ENCODE measurements around the gene TGM3.
"Not testable (repeated sequence)": the region's sequence is repeated elsewhere in the genome, so short reads cannot be mapped to it uniquely, and the experiment has no call there.

The TGM3 gene

GRCh38 chr20:2295886-2296515 is at the start of gene TGM3:
TGM3 (plus strand) TSS chr20:2296001; CDS start chr20:2296064, 63 bp downstream.
- DNase-seq (ENCODE audit: low read depth, low spot score), result no peak

GRCh38 chr20:2246069-2246491 is 49.7 kb upstream of the TGM3 start:
- no peak for DNase-seq (ENCODE audit: low read depth, low spot score)

DNA sequence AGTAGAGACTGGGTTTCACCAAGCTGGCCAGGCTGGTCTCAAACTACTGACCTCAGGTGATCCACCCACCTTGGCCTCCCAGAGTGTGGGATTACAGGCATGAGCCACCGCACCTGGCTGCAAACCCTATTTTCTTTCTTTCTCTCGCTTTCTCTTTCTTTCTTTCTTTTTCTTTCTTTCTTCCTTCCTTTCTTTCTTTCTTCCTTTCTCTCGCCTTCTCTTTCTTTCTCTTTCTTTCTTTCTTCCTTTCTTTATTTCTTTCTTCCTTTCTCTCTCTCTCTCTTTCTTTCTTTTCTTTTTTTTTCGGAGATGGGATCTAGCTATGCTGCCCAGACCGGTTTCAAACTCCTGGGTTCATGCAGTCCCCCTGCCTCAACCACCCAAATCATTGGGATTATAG is 47.0 kb upstream of the TGM3 start:
- DNase-seq (ENCODE audit: low read depth, low spot score), result no peak

DNA sequence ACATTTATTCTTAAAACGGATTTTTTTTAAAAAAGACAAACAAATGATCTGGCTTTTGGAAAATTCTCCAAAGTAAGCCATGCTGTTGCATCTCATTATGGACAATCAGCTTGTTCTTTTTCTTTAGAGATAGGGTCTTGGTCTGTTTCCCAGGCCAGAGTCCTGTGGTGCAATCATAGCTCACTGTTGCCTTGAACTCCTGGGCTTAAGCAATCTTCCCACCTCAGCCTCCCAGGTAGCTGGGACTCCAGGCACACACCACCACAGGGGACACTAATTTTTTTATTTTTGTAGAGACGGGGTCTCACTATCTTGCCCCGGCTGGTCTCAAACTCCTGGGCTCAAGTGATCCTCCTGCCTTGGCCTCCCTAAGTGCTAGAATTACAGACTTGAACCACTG is 45.9 kb upstream of the TGM3 start:
- DNase-seq (ENCODE audit: low read depth, low spot score), result no peak

- DNase-seq (ENCODE audit: low read depth, low spot score), result no peak
These were observed 43.3 kb upstream of the TGM3 start for GRCh38 chr20:2252419-2252997.

DNA sequence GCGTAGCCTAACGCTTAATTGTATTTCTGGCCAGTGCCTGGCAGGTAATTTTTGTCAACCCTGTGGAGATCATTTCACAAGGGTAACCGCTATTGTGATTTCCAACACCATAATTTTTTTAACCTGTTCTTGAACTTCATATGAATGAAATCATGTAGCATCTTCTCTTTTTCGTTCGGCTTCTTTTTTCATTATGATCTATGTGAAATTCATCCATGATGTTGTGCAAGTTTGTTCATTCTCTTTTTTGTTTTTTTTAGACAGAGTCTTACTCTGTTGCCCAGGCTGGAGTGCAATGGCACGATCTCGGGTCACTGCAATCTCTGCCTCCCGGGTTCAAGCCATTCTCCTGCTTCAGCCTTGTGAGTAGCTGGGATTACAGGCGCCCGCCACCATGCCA is 42.5 kb upstream of the TGM3 start:
- DNase-seq (ENCODE audit: low read depth, low spot score), result no peak

DNA sequence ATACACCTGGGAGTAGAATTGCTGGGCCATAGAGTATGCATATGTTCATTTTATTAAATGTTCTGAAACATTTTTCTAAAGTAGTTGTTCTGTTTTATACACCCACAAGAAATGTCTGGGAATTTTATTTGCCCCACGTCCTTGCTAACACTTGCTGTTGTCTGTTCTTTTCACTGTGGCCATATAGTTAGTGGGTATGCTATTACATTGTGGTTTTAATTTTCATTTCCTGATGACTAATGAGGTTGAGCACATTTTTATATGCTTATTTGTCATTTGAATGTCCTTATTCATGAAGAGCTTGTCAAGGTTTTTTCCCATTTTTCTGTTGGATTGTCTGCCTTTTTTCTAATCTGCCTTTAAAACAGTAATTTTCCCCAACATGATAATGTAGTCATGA is 41.5 kb upstream of the TGM3 start:
- DNase-seq (ENCODE audit: low read depth, low spot score), result no peak

GRCh38 chr20:2255926-2256531 is 39.8 kb upstream of the TGM3 start:
- DNase-seq (ENCODE audit: low read depth, low spot score), result no peak

- DNase-seq (ENCODE audit: low read depth, low spot score), result no peak
These were observed 36.1 kb upstream of the TGM3 start for GRCh38 chr20:2259731-2260130.

DNA sequence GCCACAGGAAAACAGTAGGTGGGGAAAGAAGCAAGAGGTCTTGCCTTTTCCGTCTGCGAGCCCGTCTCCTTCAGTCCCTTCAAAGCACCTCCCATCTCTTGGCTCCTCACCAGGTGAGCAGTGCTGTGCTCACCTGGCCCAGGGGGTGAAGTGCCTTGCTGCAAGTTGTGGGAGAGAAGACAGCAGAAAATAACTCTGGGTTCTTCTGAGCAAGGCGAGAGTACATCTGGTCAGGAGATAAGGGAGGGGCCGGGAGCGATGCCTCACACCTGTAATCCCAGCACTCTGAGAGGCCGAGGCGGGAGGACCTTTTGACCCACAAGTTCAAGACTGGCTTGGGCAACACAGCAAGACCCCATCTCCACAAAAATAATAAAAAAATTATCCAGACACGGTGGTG is 35.6 kb upstream of the TGM3 start:
- no peak for DNase-seq (ENCODE audit: low read depth, low spot score)

DNA sequence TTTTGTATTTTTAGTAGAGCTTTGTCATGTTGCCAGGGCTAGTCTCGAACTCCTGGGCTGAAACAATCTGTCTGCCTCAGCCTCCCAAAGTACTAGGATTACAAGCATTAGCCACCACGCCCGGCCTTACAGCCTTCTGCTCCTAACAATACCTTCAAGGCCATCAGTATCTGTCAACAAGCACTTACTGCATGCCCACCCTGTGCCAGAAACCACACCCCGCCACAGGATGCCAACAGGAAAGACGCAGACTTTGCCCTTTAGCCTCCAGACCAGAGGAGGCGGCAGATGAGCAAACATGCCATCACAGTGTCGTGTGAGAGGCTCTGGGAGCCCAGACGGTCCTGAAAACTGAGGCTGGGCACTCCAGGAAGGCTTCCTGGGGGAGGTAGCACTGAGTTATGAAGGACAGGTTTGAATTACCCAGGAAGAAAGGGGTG is 34.7 kb upstream of the TGM3 start:
- no peak for DNase-seq (ENCODE audit: low read depth, low spot score)

GRCh38 chr20:2261629-2262028 is 34.2 kb upstream of the TGM3 start:
- DNase-seq (ENCODE audit: low read depth, low spot score), result no peak

- DNase-seq (ENCODE audit: low read depth, low spot score), result no peak
These were observed 31.7 kb upstream of the TGM3 start for GRCh38 chr20:2264118-2264517.

GRCh38 chr20:2264621-2265374 is 31.0 kb upstream of the TGM3 start:
- not testable (repeated sequence) for DNase-seq (ENCODE audit: low read depth, low spot score)

GRCh38 chr20:2273634-2274302 is 22.0 kb upstream of the TGM3 start:
- no peak for DNase-seq (ENCODE audit: low read depth, low spot score)

- no peak for DNase-seq (ENCODE audit: low read depth, low spot score)
These were observed 19.8 kb upstream of the TGM3 start for GRCh38 chr20:2276015-2276414.

DNA sequence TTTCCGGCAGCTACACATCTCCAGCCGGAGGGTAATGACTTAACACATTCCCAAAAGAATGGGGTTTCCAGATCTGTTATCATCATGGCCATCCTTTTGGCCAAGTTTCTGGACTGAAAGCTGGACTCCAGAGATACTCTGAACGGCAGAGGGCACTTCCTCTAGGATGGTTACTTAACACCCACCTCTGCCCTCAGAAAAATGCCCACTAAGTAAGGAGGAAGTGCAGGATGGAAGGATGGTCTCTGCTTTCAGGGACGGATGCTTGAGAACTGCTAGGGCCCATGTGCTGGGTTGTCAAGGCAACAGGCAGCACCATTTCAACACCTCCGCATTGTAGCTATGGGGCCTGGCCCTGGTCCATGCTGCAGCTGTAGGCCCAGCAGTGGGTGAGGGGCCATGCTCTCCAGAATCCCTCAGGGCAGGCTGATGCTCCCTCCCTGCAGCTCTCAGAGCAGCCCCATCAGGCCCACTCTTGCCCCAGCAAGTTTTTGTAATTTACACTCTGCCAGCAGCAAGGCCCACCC is 16.5 kb upstream of the TGM3 start:
- DNase-seq (ENCODE audit: low read depth, low spot score), result no peak

GRCh38 chr20:2280082-2280481 is 15.7 kb upstream of the TGM3 start:
- no peak for DNase-seq (ENCODE audit: low read depth, low spot score)

- no peak for DNase-seq (ENCODE audit: low read depth, low spot score)
These were observed 14.2 kb upstream of the TGM3 start for GRCh38 chr20:2281563-2281962.

DNA sequence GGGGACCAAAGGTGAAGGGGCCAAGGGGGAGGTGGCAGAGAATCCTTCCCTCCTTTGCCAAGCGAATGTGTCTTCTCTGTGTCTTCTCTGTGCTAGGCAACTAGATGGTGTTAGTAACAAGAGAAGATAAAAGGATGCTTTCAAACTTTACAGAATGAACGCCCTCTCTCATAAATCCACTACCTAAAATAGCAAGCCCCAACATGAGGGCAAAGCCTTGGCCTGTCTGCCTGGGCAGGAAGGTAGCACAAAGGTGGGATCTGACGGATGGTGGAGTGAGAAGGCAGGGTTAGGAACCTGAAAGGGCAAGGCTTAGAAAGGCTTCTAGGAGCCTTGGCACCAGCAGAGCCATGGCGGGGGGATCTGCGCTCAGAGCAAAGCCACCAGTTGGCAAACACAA is 13.6 kb upstream of the TGM3 start:
- no peak for DNase-seq (ENCODE audit: low read depth, low spot score)

GRCh38 chr20:2283706-2284423 is 11.9 kb upstream of the TGM3 start:
- no peak for DNase-seq (ENCODE audit: low read depth, low spot score)

All from activated CD4-positive, CD25-positive, alpha-beta regulatory T cell treated with anti-CD3 and anti-CD28 coated beads, Interleukin-2, amount 50 U/mL, for 16 hours (primary cell).